GM13977 (cell line): ENCODE data around the gene MAML1.

Experiments used
- DNase-seq: peaks from one replicate; pipeline ENCODE4 v3.0.0; 2012; ENCODE audit warnings: low spot score
- CTCF ChIP-seq: IDR thresholded peaks from 2 replicates; pipeline ENCODE4 v1.5.1; 2012; ENCODE audit warnings: mild to moderate bottlenecking, control low read depth; ENCODE audit not compliant: insufficient read depth; ENCODE audit errors: extremely low read depth, missing control alignments
- in situ Hi-C: fragments of 300-500 bp; cut with MboI; formaldehyde crosslinking; loops from one replicate; pipeline ENCODE4 v1.12.0; 2022; ENCODE audit warnings: low sequenced_read_pairs, low pct_unique_long_range_greater_than_20kb, mixed read lengths, inconsistent platforms; ENCODE audit not compliant: unreplicated experiment

The MAML1 gene

GRCh38 chr5:179812135-179812825, 79.7 kb downstream of the MAML1 start:
- DNase-seq, result no peak
- no peak for TF ChIP-seq CTCF
- in situ Hi-C loops, result no loop called here

GRCh38 chr5:179812997-179813607, 80.5 kb downstream of the MAML1 start:
- in situ Hi-C loops, result no loop called here
- DNase-seq, result no peak

GRCh38 chr5:179814090-179814489, 81.5 kb downstream of the MAML1 start:
- TF ChIP-seq CTCF, result no peak
- DNase-seq, result no peak
- in situ Hi-C loops, result no loop called here

More at GRCh38 chr5:179812997-179813607, 80.5 kb downstream of the MAML1 start:
- TF ChIP-seq CTCF, result no peak

DNA sequence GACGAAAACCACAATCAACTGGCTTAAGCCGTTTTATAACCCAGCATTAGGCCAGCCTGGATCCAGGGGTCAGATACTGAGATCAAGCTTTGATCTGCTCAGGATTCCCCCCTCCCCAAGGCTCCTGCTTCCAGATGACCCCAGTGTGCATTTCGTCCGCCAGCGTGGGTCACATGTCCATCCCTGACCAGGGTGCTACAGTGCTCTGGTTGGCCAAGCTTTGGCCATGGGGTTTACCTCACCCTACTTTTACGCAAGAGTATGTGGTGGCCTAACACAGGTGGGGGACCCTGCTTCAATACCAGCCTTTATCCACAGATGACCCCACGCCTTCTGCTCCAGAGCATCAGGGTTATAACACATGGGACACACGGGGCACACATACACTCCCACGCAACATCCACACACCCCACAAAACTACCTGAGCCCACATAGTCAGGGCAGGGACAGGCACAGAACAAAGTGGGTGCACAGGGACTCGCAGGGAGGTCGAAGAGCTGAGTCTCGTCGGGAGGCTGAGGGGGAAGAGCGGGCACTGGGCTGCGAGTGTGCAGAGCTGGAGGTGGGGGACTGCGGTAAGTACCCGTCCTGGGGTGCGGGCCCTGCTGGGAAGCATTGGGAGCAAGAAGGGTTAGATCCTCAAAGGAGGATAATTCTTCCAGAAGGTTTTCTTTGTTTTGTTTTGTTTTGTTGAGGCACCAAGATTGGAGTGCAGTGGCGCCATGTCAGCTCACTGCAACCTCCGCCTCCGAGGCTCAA, 83.0 kb downstream of the MAML1 start:
- in situ Hi-C loops, result no loop called here
- TF ChIP-seq CTCF, result no peak
- no peak for DNase-seq

- TF ChIP-seq CTCF, result no peak
- DNase-seq, result no peak
- in situ Hi-C loops, result no loop called here
Measured at GRCh38 chr5:179816401-179816795, 83.8 kb downstream of the MAML1 start.

- in situ Hi-C loops, result no loop called here
- peak; percentile 43 for DNase-seq
- peak; percentile 28 for TF ChIP-seq CTCF
Measured at GRCh38 chr5:179816796-179817469, 84.3 kb downstream of the MAML1 start.
